C4-2B (cell line): ENCODE data around the gene SARS2.

Source experiments
- H3K27ac ChIP-seq: fragments of 450-650 bp; 2 replicates; pipeline ENCODE4 v1.5.1; 2017
- CTCF ChIP-seq: fragments of 450-650 bp; conservative IDR thresholded peaks from 2 replicates; pipeline ENCODE4 v1.5.1; 2017; ENCODE audit warnings: mild to moderate bottlenecking
- ZFX ChIP-seq: fragments of 450-650 bp; IDR thresholded peaks from 2 replicates; pipeline ENCODE4 v1.6.1; 2017

SARS2 gene

GRCh38 chr19:38921420-38922274 is 8.9 kb downstream of the SARS2 start:
- H3K27ac ChIP-seq: no peak overlapping the region
- TF ChIP-seq CTCF: no peak
- TF ChIP-seq ZFX: no peak

GRCh38 chr19:38920602-38921419 is 9.8 kb downstream of the SARS2 start:
- H3K27ac ChIP-seq: no peak overlapping the region
- TF ChIP-seq ZFX: no peak
- no peak for TF ChIP-seq CTCF

GRCh38 chr19:38919837-38920601 is 10.5 kb downstream of the SARS2 start:
- no peak for TF ChIP-seq ZFX
- no peak for TF ChIP-seq CTCF
- H3K27ac ChIP-seq: no peak overlapping the region

GRCh38 chr19:38918526-38918925 is 12.0 kb downstream of the SARS2 start:
- TF ChIP-seq CTCF (no peak), ZFX (no peak)

GRCh38 chr19:38917921-38918491 is 12.6 kb downstream of the SARS2 start:
- TF ChIP-seq ZFX: no peak
- no peak for TF ChIP-seq CTCF
- no peak overlapping the region for H3K27ac ChIP-seq

More at GRCh38 chr19:38918526-38918925, 12.0 kb downstream of the SARS2 start:
- no peak overlapping the region for H3K27ac ChIP-seq

- TF ChIP-seq CTCF (no peak), ZFX (no peak)
- no peak overlapping the region for H3K27ac ChIP-seq
These were observed 13.0 kb downstream of the SARS2 start for GRCh38 chr19:38917516-38917915.
